ENCODE data around the gene POLA1. TPM values are rescaled to one million over a fixed set of nuclear protein-coding genes. Genes with fewer than 3 reads are reported as not detected.
A peak's percentile ranks its signal among the peaks of the same experiment; 100 is the strongest.

Gene POLA1
- polyA plus RNA-seq, 1 donor from 2014 or later = 5.8 TPM

- Histone ChIP-seq H3K4me3 (ENCODE audit: low read length) (peak overlapping the region; percentile 80), H3K36me3 (ENCODE audit: insufficient read depth, low read length) (no peaks in the 10 kb centered on the region), H3K79me2 (replicated peaks; ENCODE audit: insufficient read depth, low read length) (peaks cover 18% of the 10 kb centered on the region), H4K20me1 (ENCODE audit: insufficient read depth) (no peaks in the 10 kb centered on the region), H3K4me2 (ENCODE audit: low read length) (peak overlapping the region; percentile 48), H3K9ac (ENCODE audit: low read length) (peak overlapping the region; percentile 64), H3K9me3 (ENCODE audit: low read length) (no peaks in the 10 kb centered on the region), H3K9me2 (ENCODE audit: insufficient read depth, low read length) (no peaks in the 10 kb centered on the region), H2AFZ (ENCODE audit: low read depth, low read length) (no peak overlapping the region), H3K27me3 (ENCODE audit: insufficient read depth, low read depth, low read length) (peaks cover 30% of the 10 kb centered on the region), H3F3A (ENCODE audit: insufficient read depth, low read length, poor library complexity, severe bottlenecking) (no peaks in the 10 kb centered on the region), H3K27ac (ENCODE audit: low read length) (peak overlapping the region; percentile 65)
- TF ChIP-seq POLR2AphosphoS5 (IDR thresholded peaks at IDR 0.05) = peak; percentile 19
- TF ChIP-seq SMC3 (conservative IDR thresholded peaks at IDR 0.05; ENCODE audit: poor library complexity) = no peak
- no peak for TF ChIP-seq EP300 (conservative IDR thresholded peaks at IDR 0.05; ENCODE audit: poor library complexity, severe bottlenecking)
- TF ChIP-seq RAD21 (conservative IDR thresholded peaks at IDR 0.05) = peak; percentile 13
Measured at GRCh38 chrX:25017667-25018247, 324.0 kb downstream of the POLA1 start.

GRCh38 chrX:25018682-25019081, 325.0 kb downstream of the POLA1 start:
- Histone ChIP-seq H3K27ac (ENCODE audit: low read length) (no peak overlapping the region), H3K9me3 (ENCODE audit: low read length) (no peaks in the 10 kb centered on the region), H3K36me3 (ENCODE audit: insufficient read depth, low read length) (no peaks in the 10 kb centered on the region), H2AFZ (ENCODE audit: low read depth, low read length) (no peak overlapping the region), H3K4me2 (ENCODE audit: low read length) (no peak overlapping the region), H3F3A (ENCODE audit: insufficient read depth, low read length, poor library complexity, severe bottlenecking) (no peaks in the 10 kb centered on the region), H3K9me2 (ENCODE audit: insufficient read depth, low read length) (no peaks in the 10 kb centered on the region), H4K20me1 (ENCODE audit: insufficient read depth) (no peaks in the 10 kb centered on the region), H3K4me3 (ENCODE audit: low read length) (no peak overlapping the region), H3K27me3 (ENCODE audit: insufficient read depth, low read depth, low read length) (peaks cover 38% of the 10 kb centered on the region), H3K79me2 (replicated peaks; ENCODE audit: insufficient read depth, low read length) (peaks cover 18% of the 10 kb centered on the region), H3K9ac (ENCODE audit: low read length) (no peak overlapping the region)
- no peak for TF ChIP-seq EP300 (conservative IDR thresholded peaks at IDR 0.05; ENCODE audit: poor library complexity, severe bottlenecking)
- no peak for TF ChIP-seq SMC3 (conservative IDR thresholded peaks at IDR 0.05; ENCODE audit: poor library complexity)
- no peak for TF ChIP-seq TAF1 (IDR thresholded peaks at IDR 0.05; ENCODE audit: low read depth)
- TF ChIP-seq MXI1 (conservative IDR thresholded peaks at IDR 0.05; ENCODE audit: poor library complexity, severe bottlenecking) = no peak
- TF ChIP-seq RAD21 (conservative IDR thresholded peaks at IDR 0.05) = no peak
- TF ChIP-seq, protein P1, sequence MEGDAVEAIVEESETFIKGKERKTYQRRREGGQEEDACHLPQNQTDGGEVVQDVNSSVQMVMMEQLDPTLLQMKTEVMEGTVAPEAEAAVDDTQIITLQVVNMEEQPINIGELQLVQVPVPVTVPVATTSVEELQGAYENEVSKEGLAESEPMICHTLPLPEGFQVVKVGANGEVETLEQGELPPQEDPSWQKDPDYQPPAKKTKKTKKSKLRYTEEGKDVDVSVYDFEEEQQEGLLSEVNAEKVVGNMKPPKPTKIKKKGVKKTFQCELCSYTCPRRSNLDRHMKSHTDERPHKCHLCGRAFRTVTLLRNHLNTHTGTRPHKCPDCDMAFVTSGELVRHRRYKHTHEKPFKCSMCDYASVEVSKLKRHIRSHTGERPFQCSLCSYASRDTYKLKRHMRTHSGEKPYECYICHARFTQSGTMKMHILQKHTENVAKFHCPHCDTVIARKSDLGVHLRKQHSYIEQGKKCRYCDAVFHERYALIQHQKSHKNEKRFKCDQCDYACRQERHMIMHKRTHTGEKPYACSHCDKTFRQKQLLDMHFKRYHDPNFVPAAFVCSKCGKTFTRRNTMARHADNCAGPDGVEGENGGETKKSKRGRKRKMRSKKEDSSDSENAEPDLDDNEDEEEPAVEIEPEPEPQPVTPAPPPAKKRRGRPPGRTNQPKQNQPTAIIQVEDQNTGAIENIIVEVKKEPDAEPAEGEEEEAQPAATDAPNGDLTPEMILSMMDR (IDR thresholded peaks at IDR 0.05; ENCODE audit: poor library complexity, severe bottlenecking) = no peak
- no peak for TF ChIP-seq POLR2AphosphoS5 (IDR thresholded peaks at IDR 0.05)

DNA sequence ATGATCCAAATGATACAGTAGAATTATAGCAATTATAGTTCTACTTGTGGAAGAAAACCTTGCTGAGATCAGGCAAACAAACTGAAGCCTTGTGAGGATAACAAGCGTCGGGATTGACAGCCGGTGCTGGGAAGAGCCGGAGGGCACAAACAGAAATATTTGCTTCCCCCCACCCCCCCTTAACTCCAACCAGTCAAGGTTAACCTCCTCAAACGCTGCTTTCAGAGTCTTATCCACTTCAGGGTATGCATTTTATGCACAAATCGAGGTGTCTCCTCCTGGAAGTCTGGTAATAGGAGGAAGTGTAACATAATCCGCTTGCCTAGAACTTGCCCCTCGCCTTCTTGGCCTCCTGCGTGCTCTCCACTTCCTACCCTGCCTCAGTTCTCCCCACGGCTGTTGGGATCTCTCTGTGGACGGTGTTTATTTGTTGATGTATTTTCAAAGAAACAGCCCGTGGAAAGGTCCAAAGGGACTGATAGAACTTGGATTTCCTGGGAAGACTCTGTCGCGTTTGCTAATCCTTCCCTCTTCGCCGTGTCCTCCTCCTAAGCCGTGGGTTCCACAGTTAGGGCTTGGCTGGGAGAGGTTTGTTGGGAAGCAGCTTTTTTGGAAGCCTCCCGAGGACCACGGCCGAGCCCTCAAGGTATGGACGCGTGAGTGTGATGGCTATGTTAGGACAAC, 326.1 kb downstream of the POLA1 start:
- Histone ChIP-seq H3K4me3 (ENCODE audit: low read length) (no peak overlapping the region), H3K4me2 (ENCODE audit: low read length) (no peak overlapping the region), H3K27ac (ENCODE audit: low read length) (no peak overlapping the region), H3K79me2 (replicated peaks; ENCODE audit: insufficient read depth, low read length) (peaks cover 6% of the 10 kb centered on the region), H4K20me1 (ENCODE audit: insufficient read depth) (no peaks in the 10 kb centered on the region), H3K9me3 (ENCODE audit: low read length) (no peaks in the 10 kb centered on the region), H3K36me3 (ENCODE audit: insufficient read depth, low read length) (no peaks in the 10 kb centered on the region), H3F3A (ENCODE audit: insufficient read depth, low read length, poor library complexity, severe bottlenecking) (no peaks in the 10 kb centered on the region), H3K27me3 (ENCODE audit: insufficient read depth, low read depth, low read length) (peaks cover 41% of the 10 kb centered on the region), H2AFZ (ENCODE audit: low read depth, low read length) (no peak overlapping the region), H3K9me2 (ENCODE audit: insufficient read depth, low read length) (no peaks in the 10 kb centered on the region), H3K9ac (ENCODE audit: low read length) (no peak overlapping the region)
- no peak for TF ChIP-seq POLR2AphosphoS5 (IDR thresholded peaks at IDR 0.05)
- no peak for TF ChIP-seq MXI1 (conservative IDR thresholded peaks at IDR 0.05; ENCODE audit: poor library complexity, severe bottlenecking)
- TF ChIP-seq, protein P1 (IDR thresholded peaks at IDR 0.05; ENCODE audit: poor library complexity, severe bottlenecking) = no peak
- TF ChIP-seq RAD21 (conservative IDR thresholded peaks at IDR 0.05) = no peak
- TF ChIP-seq TAF1 (IDR thresholded peaks at IDR 0.05; ENCODE audit: low read depth) = no peak
- TF ChIP-seq, protein P2, sequence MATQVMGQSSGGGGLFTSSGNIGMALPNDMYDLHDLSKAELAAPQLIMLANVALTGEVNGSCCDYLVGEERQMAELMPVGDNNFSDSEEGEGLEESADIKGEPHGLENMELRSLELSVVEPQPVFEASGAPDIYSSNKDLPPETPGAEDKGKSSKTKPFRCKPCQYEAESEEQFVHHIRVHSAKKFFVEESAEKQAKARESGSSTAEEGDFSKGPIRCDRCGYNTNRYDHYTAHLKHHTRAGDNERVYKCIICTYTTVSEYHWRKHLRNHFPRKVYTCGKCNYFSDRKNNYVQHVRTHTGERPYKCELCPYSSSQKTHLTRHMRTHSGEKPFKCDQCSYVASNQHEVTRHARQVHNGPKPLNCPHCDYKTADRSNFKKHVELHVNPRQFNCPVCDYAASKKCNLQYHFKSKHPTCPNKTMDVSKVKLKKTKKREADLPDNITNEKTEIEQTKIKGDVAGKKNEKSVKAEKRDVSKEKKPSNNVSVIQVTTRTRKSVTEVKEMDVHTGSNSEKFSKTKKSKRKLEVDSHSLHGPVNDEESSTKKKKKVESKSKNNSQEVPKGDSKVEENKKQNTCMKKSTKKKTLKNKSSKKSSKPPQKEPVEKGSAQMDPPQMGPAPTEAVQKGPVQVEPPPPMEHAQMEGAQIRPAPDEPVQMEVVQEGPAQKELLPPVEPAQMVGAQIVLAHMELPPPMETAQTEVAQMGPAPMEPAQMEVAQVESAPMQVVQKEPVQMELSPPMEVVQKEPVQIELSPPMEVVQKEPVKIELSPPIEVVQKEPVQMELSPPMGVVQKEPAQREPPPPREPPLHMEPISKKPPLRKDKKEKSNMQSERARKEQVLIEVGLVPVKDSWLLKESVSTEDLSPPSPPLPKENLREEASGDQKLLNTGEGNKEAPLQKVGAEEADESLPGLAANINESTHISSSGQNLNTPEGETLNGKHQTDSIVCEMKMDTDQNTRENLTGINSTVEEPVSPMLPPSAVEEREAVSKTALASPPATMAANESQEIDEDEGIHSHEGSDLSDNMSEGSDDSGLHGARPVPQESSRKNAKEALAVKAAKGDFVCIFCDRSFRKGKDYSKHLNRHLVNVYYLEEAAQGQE (IDR thresholded peaks at IDR 0.05; ENCODE audit: borderline replicate concordance) = no peak
- TF ChIP-seq EZH2 (IDR thresholded peaks at IDR 0.05; ENCODE audit: borderline replicate concordance, insufficient read depth, low read length, poor library complexity, severe bottlenecking) = no peak
- TF ChIP-seq SMC3 (conservative IDR thresholded peaks at IDR 0.05; ENCODE audit: poor library complexity) = no peak
